Activated CD4-positive, CD25-positive, alpha-beta regulatory T cell (primary cell): ENCODE results near the gene ZNF677.
"Not testable (repeated sequence)": the region's sequence is repeated elsewhere in the genome, so short reads cannot be mapped to it uniquely, and the experiment has no call there.

Experiments
- DNase-seq, 4 experiments: peaks; one replicate each; lab custom pipeline; 2025; lab: John Stamatoyannopoulos, UW

ZNF677 gene

DNA sequence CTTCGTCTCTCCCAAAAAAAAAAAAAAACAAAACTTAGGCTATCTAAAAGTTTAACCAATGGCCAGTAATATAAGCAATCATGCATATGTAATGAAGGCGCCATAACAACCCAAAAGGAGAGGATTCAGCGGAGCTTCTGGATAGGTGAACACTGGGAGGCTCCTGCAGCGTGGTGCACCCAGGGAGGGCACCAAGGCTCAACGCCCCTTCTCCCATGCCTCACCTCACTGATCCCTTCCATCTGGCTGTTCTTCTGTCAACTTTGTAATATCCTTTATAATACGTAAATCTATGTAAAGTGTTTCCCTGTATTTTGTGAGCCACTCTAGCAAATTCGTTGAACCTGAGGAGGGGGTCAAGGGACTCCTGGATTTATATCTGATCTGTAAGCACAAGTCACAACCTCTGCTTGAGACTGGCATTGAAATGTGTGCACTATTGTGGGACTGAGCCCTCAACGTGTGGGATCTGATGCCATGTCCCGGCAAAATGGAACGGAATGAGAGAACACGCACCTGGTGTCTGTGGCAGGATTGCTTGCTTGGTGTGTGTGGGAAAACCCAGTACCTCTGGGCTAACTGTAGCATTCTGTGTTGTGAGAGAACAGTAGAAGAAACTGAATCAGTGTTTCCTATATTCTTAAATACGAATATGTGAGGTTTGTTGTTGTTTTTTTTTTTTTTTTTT is 61.0 kb downstream of the ZNF677 start:
- no peak for DNase-seq

- DNase-seq = peak; percentile 68 to 81 (median 72)
Observed at GRCh38 chr19:53192771-53193534, 61.7 kb downstream of the ZNF677 start, which contains the start of gene ZNF665. Gene ZNF665, minus strand, starts transcription at chr19:53193358. Its CDS starts 10,460 bp downstream, at chr19:53182898.

GRCh38 chr19:53190253-53190652 is 64.4 kb downstream of the ZNF677 start:
- no peak for DNase-seq

- DNase-seq = not testable (repeated sequence)
Observed at GRCh38 chr19:53189691-53190198, 64.9 kb downstream of the ZNF677 start.
